GM18502 (cell line): ENCODE results near the gene HSD17B2.
"Not testable (repeated sequence)": the region's sequence is repeated elsewhere in the genome, so short reads cannot be mapped to it uniquely, and the experiment has no call there.

Experiments
- ATAC-seq: cut with Tn5 transposase; IDR thresholded peaks from one replicate; pipeline ENCODE4 v1.9.1; 2021; ENCODE audit warnings: mild to moderate bottlenecking; ENCODE audit not compliant: unreplicated experiment, poor library complexity

Gene HSD17B2

GRCh38 chr16:82071421-82071820 is 36.4 kb downstream of the HSD17B2 start:
- ATAC-seq: no peak

GRCh38 chr16:82072313-82072712 is 37.3 kb downstream of the HSD17B2 start:
- ATAC-seq: no peak

DNA sequence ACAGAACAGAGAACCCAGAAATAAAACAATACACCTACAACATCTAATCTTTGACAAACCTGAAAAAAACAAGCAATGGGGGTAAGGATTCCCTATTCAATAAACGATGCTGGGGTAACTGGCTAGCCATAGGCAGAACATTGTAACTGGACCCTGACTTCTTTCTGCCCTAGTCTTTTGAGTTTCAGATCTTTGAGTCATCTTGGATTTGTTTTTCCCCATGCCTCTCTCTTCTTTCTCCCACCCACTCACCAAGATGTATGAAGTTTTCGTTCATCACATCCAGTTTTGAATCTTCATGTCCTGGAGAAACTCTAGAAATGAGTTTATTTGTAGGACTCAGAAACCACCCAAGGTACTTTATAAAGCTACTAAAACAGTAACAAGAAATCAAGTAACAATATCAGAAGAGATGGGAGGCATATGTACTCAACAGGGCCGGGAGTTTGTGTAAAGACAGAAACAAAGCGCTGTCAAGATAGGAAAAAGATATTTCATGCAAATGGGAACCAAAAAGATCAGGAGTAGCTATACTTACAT is 39.0 kb downstream of the HSD17B2 start:
- ATAC-seq: no peak

DNA sequence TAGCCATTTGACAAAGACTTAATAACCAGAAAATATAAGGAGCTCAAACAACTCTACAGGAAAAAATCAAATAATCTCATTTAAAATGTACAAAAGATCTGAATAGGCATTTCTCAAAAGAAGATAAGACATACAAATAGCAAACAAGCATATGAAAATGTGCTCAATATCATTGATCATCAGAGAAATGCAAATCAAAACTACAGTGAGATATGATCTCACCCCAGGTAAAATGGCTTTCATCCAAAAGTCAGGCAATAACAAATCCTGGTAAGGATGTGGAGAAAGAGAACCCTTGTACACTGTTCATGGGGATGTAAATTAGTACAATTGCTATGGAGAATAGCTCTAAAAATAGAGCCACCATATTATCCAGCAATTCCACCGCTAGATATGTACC is 43.1 kb downstream of the HSD17B2 start:
- no peak for ATAC-seq

DNA sequence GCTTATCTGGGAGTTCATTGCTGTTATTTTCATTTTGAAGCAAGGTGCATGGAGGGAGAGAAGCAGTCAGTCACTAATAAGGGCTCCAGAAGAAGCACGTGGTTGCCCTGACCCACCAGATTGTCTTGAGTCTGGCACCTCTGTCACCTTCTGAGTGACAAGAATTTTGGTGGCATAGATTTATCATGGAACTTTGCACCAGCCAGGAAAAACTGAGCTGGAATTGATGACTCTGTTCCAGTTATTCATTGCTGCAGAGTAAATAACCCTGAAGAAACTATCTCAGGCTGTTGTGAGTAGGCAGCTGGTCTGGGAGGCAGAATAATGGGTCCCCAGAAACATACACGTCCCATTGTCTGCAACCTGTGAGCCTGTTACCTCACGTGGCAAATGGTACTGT is 44.8 kb downstream of the HSD17B2 start:
- no peak for ATAC-seq

GRCh38 chr16:82081264-82081663 is 46.2 kb downstream of the HSD17B2 start:
- ATAC-seq: no peak

GRCh38 chr16:82082097-82082496 is 47.0 kb downstream of the HSD17B2 start:
- ATAC-seq: no peak

- peak; percentile 43 for ATAC-seq
These were observed 47.6 kb downstream of the HSD17B2 start for GRCh38 chr16:82082543-82083244.

DNA sequence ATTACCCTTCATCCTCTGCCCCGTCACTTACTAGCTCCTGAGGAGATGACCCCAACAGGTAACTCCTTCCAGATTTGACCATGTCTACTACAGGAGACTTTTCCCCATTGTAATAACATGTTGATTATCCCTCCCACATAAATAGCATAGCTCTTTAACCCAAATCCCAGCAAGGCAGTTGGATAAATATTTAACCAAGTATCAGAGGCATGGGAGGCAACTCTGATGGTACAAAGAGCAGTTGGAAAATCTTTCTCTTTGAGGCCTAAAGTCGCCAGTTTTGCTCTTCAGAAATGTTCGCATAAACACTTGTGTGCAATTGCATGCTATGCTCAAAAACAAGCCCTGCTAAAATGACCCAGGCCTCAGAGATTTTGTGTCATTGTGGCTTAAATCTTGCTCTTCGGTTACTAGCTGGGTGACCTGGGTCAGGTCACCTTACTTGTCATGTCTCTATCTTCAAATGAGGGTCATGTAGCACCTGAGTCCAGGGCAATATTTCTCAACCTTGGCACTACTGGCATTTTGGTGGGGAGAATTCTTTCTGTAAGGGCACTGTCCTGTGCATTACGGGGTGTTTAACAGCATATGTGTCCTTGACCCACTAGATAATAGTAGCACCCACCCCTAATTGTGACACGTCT is 48.8 kb downstream of the HSD17B2 start:
- ATAC-seq: no peak

GRCh38 chr16:82085011-82085779 is 50.1 kb downstream of the HSD17B2 start:
- ATAC-seq: no peak

DNA sequence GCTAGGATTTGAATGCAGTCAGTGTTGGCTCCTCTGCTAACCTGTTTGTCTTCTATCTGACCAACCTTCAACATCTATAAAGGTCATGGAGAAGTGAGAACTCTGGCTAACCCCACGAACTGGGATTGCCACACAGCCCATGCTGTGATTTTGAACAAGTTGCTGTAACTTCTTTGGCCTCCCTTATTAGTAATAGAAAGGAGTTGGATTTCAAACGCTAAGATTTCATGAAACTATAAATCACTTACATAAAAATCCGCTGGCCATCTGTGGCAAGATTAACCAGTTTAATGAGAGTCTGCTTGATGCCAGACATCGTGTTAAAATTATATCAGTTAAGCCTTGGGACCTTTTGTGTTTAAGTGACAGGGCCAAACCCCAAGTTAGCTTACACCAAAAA is 53.4 kb downstream of the HSD17B2 start:
- no peak for ATAC-seq

DNA sequence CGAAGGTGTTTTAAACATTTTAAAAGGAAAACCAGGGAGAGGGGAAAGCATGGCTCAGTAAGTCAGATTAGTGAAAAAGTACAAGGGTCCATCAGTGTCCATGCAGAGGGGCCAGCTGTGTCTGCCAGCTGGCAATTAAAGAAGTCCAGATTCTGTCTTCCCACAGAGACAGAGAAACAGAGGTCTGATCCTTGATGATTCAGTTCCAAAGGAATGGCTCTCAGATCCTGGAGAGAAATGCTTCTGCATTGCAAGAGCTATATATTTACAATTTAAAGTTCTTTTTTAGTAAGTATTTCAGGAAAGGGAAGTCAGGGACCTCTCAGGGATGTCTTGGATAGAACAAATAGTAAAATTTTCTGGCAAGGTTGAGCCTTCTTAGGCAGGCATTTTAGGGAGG is 56.2 kb downstream of the HSD17B2 start:
- ATAC-seq: no peak

DNA sequence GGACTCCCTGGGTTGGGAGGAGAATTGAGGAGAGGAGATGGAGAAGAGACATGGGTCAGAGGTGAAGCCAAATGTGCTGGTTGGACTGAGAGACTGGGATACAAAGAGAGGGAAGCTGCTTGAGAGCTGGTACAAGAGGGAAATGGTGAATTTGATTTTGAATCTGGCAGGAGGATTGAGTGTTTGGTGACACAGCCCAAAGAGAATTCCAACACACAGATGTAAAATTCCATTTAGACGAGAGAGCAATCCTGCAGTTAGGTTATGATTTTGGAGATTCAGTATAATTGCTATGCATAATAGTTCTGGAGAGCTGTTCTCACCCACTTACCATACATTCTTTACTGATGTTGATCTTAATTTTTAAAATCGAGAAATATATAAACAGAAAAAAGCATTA is 57.7 kb downstream of the HSD17B2 start:
- no peak for ATAC-seq

GRCh38 chr16:82093666-82094300 is 58.7 kb downstream of the HSD17B2 start:
- ATAC-seq: no peak

- ATAC-seq: no peak
These were observed 60.0 kb downstream of the HSD17B2 start for GRCh38 chr16:82094942-82095540.

DNA sequence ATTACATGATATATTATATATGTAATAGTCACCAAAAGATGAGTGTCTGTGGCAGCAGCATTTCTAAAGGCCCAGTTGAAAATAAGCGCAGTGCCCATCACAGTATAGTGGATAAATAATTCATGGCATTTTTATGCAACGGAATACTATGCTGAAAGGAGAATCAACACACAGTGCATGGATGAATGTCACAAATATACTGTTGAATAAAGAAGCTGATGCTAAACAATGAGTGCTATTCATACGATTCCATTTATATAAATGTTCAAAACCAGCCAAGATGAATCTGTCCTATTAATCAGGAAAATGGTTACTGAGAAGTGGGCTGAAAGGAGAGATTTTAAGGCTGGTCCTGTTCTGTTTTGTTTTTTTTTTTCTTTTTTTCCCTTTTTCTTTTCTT is 61.6 kb downstream of the HSD17B2 start:
- ATAC-seq: no peak

GRCh38 chr16:82105107-82105506 is 70.1 kb downstream of the HSD17B2 start:
- ATAC-seq: no peak

DNA sequence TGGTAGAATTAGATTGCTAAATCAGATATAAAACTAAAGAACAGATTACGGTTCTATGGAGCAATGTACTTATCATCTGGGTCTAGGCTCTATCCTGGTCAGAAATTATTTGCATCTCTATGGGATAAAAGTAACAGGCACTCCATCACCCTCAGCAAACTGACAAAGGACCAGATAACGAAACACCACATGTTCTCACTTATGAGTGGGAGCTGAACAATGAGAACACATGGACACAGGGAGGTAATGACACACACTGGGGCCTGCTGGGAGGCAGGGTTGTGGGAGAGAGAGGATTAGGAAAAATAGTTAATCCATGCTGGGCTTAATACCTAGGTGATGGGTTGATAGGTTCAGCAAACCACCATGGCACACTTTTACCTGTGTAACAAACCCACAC is 73.0 kb downstream of the HSD17B2 start:
- ATAC-seq: no peak

GRCh38 chr16:82108774-82109173 is 73.7 kb downstream of the HSD17B2 start:
- no peak for ATAC-seq

DNA sequence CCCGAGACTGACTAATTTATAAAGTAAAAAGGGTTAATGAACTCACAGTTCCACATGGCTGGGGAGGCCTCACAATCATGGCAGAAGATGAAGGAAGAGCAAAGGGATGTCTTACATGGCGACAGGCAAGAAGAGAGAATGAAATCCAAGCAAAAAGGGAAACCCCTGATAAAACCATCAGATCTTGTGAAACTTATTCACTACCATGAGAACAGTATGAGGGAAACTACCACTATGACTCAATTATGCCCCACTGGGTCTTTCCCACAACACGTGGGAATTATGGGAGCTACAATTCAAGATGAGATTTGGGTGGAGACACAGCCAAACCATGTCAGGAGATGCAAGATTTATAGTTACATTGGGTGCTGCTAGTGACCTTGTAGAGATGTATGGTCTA is 74.2 kb downstream of the HSD17B2 start:
- ATAC-seq: not testable (repeated sequence)
